ENCODE results near the gene SFPQ.
"Not testable (repeated sequence)": the region's sequence is repeated elsewhere in the genome, so short reads cannot be mapped to it uniquely, and the experiment has no call there.

SFPQ gene, protein sequence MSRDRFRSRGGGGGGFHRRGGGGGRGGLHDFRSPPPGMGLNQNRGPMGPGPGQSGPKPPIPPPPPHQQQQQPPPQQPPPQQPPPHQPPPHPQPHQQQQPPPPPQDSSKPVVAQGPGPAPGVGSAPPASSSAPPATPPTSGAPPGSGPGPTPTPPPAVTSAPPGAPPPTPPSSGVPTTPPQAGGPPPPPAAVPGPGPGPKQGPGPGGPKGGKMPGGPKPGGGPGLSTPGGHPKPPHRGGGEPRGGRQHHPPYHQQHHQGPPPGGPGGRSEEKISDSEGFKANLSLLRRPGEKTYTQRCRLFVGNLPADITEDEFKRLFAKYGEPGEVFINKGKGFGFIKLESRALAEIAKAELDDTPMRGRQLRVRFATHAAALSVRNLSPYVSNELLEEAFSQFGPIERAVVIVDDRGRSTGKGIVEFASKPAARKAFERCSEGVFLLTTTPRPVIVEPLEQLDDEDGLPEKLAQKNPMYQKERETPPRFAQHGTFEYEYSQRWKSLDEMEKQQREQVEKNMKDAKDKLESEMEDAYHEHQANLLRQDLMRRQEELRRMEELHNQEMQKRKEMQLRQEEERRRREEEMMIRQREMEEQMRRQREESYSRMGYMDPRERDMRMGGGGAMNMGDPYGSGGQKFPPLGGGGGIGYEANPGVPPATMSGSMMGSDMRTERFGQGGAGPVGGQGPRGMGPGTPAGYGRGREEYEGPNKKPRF

DNA sequence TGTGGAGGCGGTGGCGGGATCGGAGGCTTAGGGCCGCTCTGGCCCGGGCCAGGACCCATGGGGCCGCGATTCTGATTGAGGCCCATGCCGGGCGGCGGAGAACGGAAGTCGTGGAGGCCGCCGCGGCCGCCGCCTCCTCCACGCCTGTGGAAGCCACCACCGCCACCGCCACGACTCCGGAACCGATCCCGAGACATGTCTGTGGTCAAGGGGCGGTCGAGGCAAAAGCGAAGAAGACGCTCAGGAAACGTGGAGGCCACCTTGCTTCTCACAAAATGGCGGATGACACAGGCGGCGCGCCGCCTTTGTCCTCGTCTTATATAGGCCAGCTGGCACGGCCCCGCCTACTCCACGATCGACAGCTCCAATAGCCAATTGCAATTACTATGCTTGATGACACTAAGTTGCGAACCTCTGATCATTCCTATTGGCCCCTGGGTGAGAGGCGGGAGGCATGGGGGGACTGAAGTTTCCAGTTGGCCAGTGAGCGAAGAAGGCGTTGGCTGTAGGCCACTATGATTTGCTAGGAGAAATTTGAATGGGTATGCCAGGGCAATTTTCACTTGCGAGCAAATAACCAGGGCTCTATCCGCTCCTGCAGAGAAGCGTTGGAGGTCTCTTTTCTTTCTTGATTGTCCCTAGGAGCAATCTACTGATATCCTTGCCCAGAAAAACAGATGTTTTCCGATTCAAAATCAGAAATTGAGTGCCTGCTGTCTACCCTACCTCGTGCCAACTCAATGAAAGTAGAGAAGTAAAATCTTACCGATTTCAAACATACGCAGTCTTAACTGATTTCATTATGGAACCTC, at the start of gene SFPQ:
Gene SFPQ (minus strand): TSS at position 293 of the 812 bp plus-strand sequence. CDS start 96 bp downstream, at position 197.
- peak; percentile 98 for DNase-seq (ENCODE audit: low read depth in 2 of 2)

GRCh38 chr1:35236772-35237171, 43.8 kb upstream of the SFPQ start:
- not testable (repeated sequence) for DNase-seq (ENCODE audit: low read depth in 2 of 2)

GRCh38 chr1:35231287-35231686, 38.3 kb upstream of the SFPQ start:
- no peak for DNase-seq (ENCODE audit: low read depth in 2 of 2)

- DNase-seq (ENCODE audit: low read depth in 2 of 2): no peak
These were observed 36.8 kb upstream of the SFPQ start for GRCh38 chr1:35229587-35230360.

DNA sequence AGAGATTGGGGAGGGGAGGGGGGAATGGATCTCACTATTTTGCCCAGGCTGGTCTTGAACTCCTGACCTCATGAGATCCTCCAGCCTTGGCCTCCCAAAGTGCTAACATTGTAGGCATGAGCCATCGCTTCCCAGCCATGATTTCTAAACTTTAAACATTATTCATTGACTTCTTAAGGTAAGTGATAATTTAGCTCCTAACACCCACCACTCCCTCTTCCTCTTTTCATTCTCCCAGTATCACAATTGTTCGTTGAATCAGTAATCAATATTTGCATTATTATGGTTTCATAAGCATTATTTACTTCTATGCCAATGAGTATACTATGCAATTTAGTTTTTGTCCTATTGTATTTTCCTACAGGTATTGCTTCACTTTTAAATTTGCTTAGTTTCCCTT, 33.6 kb upstream of the SFPQ start:
- no peak for DNase-seq (ENCODE audit: low read depth in 2 of 2)

- no peak for DNase-seq (ENCODE audit: low read depth in 2 of 2)
These were observed 30.2 kb upstream of the SFPQ start for GRCh38 chr1:35223084-35223630.

- DNase-seq (ENCODE audit: low read depth in 2 of 2): peak; percentile 69 to 73
These were observed 29.6 kb upstream of the SFPQ start for GRCh38 chr1:35222322-35223083.

DNA sequence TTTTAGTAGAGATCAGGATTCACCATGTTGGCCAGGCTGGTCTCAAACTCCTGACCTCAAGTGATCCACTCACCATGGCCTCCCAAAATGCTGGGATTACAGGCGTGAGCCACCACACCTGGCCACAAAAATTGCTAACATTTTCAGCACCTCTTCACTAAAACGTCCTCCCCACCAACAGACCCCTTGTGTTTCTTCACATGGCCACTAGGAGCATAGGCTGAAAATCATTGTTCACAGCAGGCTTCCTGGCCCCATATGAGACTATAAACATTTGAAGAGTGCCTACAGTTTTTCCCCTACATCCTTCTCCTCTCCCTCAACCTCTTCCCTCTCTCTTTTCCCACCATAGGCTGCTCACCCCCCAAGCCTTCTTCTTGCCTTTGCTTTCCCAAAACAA, 28.0 kb upstream of the SFPQ start:
- no peak for DNase-seq (ENCODE audit: low read depth in 2 of 2)

DNA sequence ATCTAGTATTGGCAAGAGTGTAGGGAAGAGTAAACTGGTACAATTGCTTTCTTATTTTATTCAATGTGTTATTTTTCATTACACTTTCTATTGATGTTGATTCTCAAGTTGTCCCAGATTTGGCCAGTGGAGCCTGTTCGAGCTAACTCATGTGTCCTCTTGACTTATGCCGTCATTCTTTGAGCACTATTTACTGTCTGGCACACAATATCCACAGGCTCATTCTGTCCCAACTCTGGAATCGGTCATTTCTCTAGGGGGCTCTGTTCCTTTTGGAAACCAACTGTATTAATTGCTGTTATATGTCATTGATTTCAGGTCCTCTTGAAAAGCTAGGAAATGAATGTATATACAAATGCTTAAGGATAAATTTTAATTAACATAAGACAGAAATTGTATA, 22.4 kb upstream of the SFPQ start:
- no peak for DNase-seq (ENCODE audit: low read depth in 2 of 2)

DNA sequence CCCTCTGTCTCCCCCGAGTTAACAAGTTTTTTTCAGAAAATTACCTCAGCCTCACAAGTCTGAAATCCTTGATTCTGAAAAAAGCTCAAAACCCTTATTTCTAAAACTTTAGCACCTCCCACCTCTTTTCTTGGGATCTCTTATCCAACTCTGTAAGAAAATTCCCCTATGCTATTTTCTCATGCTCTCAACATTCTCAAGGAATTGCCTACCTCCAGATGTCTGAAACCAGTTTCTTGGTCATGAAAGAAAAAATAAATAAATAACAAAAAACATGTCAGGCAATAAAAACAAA, 18.1 kb upstream of the SFPQ start:
- no peak for DNase-seq (ENCODE audit: low read depth in 2 of 2)

DNA sequence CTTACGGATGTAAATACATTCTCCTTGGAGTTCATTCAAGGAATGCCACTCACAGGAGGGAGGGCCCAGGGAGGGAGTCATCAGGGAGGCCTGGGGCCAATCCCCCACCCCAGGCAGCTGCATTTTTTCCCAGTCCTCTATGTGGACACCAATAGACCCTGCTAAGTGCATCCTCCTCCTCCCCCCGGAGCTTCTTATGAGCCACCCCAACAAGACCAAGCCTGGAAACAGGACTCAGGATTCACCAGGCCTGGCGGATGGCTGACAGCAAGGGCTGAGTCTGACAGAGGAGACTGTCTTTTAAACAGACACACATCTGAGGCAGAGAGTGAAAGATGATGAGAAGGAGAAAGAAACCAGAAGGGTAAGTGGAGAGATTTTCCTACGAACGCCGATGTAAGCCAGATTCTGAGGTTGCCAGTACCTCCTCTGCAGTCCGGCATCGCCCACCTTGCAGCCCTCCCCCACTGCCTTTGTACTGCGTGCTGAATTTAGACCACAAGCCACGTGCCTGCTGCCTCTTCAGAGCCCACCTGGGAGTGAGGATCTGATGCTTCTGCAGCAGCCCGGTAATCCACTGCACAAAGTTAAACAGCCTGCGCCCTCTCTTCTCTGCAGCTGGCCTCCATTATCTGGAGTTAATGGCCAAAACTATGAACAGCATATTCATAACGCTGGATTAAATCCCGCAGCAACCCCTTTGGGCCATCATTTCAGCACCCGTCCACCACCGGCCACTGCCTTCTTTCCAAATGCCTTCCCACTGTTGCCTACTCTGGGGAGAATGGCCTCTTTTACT, 17.6 kb upstream of the SFPQ start:
- DNase-seq (ENCODE audit: low read depth in 2 of 2): no peak

DNA sequence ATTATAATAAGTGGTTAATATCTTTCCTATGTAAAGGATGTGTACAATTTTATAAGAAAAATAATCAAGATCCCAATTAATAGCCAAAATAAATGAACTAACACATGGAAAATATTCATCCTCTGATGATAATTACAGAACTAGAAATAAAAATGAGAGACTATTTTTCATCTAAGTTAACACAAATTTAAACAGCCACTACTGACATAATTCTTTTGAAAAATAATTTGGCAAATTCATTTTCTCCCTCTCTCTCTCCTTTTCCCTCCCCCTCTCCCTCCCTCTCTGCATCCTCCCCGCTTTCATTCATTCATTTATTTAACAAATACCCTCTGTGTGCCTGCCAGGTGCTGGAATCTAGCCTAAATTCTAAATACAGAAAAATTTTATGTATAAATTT, 10.3 kb upstream of the SFPQ start:
- DNase-seq (ENCODE audit: low read depth in 2 of 2): no peak

DNA sequence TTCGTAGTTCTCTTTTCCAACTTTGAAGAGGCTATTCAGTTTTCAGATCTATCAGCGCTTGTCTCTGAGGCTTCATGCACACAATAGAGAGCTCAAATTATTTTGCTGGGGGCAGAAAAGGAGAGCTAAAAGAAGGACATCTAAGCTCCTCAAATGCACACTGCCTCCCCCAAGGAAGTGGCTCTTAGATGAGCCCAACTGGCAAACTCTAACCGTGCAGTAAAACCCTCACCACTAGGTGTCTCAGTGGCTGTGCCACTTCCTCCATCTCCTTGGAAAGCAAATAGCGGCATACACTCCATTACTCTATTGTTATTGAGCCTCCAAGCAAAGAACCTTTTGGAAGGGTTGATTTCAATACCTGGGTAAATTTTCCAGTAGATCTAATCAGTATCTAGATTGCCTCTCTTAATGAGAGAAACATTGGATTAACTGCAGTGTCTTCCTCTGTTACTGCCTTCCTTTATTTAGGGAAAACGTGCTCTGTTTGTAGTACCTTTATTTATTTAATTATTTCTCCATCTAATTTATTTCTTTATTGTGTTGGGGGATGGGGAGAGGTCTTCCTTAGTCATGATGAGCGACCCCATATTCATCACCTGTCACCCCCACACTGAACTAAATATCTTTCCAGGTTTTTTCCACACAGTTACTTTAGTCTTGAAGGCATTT, 9.2 kb upstream of the SFPQ start:
- peak; percentile 60 to 66 for DNase-seq (ENCODE audit: low read depth in 2 of 2)

DNA sequence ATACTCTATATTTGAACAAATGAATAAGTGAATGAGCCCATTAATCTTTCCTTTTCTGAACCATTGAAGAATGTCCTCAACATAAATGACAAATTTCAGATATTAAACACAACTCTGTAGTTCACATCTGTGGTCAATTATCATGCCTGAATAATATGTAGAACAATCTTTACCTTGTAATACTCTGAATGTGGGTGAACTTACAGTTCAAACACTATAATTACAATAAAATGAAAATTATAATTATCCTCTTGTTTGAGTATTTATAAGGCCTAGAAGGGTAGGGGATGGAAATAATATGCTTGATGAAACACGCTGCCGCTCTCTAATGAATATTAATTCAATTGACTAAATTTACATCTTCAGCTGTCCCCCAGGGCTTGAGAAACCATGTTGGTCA, 8.7 kb upstream of the SFPQ start:
- no peak for DNase-seq (ENCODE audit: low read depth in 2 of 2)

GRCh38 chr1:35192056-35192852, 691 bp downstream of the SFPQ start:
- peak; percentile 52 to 55 for DNase-seq (ENCODE audit: low read depth in 2 of 2)

GRCh38 chr1:35191429-35192055, 1.4 kb downstream of the SFPQ start:
- no peak for DNase-seq (ENCODE audit: low read depth in 2 of 2)

- DNase-seq (ENCODE audit: low read depth in 2 of 2): no peak
These were observed 2.2 kb downstream of the SFPQ start for GRCh38 chr1:35190784-35191183.

All from fibroblast of skin of left quadriceps (primary cell).